ENCODE data around the gene KRTAP5-5.
"Not testable (repeated sequence)": the region's sequence is repeated elsewhere in the genome, so short reads cannot be mapped to it uniquely, and the experiment has no call there.

Gene KRTAP5-5

DNA sequence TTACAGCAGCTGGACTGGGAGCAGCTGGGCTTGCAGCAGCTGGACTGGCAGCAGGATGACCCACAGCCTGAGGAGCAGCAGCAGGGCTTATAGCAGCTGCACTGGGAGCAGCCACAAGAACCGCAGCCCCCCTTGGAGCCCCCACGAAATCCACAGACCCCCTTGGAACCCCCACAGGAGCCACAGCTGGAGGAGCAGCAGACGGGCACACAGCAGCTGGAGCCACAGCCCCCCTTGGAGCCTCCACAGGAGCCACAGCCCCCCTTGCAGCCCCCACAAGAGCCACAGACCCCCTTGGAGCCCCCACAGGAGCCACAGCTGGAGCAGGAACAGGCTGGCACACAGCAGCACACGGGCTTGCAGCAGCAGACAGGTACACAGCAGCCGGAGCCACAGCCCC lies 21.7 kb upstream of the KRTAP5-5 start:
- DNase-seq: not testable (repeated sequence)

DNA sequence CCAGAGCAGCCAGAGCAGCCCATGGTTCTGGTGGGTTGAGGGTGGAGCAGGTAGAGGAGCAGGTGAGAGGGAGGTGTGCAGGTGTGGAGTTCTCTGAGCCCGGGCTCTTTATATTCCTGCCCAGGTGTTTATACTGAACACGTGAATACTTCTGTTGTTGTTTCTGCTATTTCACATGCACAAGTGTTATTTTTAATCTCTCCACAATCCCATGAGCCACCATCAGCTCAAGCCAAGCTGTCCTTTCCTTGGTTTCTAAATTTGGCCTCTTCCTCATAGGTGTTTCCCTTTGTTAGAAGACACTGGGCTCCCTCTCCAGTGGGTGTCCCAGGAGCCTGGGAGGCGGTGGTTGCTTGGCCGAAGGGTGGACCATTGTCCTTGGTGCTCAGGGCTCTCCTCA lies 21.2 kb upstream of the KRTAP5-5 start, which contains the start of gene KRTAP5-3:
Gene KRTAP5-3, minus strand, starts transcription at position 101 of the 400 bp plus-strand sequence. Its CDS starts 78 bp downstream, at position 23.
- no peak for DNase-seq

DNA sequence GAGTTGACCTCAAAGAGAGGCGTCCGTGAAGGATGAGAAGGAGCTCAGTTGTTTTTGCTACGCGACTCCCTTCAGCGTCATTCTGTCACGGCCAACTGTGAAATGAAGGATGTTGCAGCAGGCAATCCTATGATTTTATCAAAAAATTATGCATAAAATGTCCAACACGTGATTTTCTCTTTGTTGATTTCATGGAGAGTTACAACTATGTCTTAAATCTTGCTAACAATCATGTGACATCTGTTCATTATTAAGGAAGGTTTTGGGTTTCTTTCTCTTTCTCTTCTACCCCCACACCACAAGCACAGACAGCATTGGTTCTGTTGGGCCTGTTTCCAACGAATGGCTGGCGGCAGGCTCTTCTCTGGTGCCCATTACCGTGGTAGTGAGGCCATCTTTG lies 11.3 kb upstream of the KRTAP5-5 start:
- DNase-seq: no peak

DNA sequence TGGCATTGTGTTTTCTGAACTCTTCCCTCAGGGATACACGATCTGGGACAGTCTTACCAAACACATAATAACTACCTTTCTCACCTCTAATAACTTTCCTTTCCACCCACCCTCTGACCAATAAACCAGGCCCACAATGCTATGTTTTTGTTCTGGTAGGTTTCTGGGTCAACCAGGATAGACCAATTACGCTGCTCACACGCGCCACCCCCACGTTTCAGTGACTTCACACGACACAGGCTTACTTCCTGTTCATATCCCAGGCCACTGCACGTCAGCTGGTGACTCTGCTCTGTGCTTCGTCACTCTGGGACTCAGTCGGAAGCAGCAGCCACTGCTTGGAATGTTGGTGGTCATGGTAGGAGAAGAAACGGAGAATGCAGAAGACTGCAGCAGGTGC lies 10.1 kb upstream of the KRTAP5-5 start:
- no peak for DNase-seq

DNA sequence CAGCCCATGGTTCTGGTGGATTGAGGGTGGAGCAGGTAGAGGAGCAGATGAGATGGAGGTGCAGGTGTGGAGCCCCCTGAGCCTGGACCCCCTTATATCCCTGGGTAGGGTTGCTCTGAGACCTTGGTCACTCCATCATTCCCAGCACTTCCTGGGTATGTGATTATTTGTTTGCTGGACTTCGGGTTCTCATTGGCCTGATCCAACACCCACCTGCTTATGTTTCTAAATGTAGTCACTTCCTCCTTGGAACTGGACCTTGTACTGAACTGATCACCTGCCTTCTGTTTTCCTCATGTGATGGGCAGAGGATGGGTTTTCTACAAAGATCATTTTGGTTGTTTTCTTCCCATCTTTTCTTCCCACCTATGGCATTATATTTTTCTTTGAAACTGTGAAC lies 7.5 kb upstream of the KRTAP5-5 start, which contains the start of gene KRTAP5-4:
Gene KRTAP5-4, minus strand, starts transcription at position 53 of the 400 bp plus-strand sequence. Its CDS starts 45 bp downstream, at position 8.
- no peak for DNase-seq

DNA sequence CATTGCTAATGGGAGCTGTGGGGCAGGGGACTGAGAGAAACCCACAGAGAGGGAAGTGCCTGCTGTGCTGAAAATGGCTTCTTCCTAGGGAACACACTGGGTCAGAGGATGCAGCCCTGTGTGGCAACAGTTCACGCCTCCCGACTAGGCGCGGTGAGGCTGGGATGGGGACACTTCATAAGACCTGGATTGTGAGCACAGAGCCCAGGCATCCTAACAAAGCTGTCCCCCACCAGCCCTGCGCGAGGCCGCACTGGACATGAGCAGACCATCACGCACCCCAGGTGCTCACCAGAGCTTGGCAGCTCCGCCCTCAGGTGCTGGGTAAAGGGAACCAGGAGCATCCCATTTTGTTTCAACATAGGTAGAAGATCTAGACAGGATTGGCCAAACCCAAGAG lies 5.9 kb upstream of the KRTAP5-5 start:
- DNase-seq: no peak

DNA sequence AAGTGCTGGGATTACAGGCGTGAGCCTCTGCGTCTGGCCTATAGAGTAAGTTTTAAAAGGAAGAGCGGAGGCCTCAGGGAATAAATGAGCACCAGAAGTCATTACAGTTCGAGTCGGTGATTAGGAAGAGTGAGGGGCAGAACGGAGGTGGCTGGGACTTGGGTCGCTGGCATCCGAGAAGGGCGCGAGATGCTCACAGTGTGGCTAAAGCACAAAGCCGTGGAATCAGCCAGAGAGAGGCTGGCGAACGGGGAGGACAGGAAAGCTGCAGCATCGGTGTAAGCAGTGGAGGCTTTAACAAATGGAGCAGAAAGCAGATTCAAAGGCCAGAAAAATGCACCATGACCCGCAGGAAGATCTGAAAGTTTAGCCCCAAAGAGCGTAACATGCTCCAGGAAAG lies 5.0 kb upstream of the KRTAP5-5 start:
- DNase-seq: no peak

DNA sequence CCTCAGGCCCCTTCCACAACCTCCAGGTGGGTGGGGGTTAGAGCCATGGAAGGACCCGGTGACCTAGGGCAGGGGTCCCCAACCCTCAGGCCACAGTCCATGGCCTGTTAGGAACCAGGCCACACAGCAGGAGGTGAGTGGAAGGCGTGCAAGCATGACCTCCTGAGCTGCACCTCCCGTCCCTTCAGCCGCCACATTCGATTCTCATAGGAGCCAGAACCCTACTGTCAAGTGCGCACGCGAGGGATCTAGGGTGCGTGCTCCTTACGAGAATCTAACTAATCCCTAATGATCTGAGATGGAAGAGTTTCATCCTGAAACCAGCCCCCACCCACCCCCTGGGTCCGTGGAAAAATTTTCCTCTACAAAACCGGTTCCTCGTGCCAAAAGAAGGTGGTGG lies 4.0 kb upstream of the KRTAP5-5 start:
- no peak for DNase-seq

DNA sequence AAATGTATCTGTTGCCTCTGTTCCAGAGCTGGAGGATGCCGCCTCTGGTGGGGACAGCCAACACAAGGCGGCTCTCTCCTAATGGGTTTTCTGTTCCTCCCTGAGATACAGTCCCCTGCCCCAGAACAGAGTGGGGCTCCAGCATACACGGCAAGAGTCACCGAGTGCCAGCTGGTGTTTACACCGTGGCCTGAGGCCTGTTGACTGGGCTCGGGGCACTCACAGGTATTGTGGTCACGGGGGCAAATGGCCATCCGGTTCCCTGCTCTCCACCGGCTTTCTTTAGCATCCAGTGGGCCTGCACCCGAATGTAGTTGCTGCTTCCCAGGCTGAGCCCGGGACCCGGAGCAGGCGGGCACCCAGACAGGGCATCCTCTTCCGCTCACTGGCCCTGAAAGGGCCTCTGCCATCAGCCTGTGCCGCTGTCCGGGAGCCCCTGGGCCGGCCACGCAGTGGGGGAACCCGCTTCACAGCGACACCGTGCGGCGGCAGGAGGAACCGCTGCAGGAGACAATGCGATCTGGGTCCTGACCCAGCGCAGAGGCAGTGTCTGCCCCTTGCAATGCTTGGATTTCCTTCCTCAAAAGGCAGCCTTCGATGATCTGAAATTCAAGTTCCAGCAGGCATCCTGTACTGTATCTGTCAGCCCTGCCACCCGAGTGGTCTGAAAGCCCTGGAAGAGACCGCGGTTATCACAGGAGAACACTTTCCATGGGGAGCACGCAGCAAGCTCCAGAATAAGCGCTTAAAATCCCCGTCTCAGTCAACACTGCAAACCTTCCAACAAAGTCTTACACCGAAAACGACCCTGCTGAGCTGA lies 859 bp upstream of the KRTAP5-5 start:
- no peak for DNase-seq

DNA sequence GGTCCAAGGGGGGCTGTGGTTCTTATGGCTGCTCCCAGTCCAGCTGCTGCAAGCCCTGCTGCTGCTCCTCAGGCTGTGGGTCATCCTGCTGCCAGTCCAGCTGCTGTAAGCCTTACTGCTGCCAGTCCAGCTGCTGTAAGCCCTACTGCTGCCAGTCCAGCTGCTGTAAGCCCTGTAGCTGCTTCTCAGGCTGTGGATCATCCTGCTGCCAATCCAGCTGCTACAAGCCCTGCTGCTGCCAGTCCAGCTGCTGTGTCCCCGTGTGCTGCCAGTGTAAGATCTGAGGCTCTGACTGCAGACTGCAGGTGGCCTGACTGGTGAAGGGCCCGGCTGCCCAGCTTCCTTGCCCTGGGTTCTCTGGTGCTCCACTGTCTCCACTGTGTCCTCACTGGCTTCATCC lies 696 bp downstream of the KRTAP5-5 start:
- no peak for DNase-seq

DNA sequence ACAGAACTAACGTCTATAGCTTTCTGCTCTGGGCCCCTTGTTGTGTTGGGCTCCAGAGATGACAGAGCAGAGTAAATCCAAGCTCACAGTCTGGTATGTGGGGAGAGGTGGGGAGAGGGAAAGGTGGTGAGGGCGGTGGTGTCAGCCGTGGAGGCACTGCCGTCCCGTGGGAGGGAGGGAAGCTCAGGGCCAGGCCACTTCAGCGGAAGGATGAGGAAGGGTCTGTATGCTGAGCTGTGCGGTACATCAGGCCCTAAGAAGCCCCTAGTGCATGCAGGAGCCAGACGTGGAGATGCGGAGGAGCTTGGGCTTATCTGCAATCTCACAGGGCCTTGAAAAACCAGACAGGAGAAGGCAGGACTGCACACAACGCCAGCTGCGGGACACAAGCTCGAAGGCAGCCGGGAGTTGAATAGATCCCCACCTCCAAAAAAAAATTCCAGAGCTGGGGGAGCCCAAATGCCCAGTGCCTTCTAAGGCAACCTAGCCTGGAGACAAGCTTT lies 1.5 kb downstream of the KRTAP5-5 start:
- no peak for DNase-seq

DNA sequence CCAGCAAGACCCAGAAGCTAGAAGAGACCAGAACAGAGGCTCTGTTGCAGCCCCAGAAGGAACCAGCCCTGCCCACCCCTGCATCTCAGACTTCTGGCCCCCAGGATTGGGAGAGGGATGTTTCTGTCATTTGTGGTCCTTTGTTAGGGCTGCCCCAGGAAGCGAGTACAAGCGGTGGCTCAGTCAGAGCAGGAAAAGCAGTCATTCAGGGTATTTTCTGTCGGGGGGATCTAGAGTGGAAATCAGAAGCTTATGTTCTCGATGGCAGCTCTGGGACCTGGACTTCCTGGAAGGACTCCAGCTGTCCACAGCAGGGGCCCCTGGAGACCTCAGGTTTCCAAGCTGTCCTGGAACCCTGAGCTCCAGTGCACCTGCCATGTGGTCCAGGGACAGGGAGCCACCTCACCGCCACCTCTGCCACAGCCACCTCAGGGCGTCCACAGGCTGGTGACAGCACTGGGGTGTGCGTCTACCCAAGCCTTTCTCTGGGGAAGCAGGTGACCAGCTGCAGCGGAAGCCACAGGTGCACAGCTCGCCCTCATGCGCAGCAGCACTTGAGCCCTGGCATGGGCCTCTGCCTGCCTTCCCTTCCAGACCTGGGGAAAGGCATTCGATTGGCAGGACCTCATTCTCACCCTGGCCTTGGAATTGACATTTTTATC lies 2.6 kb downstream of the KRTAP5-5 start:
- no peak for DNase-seq

DNA sequence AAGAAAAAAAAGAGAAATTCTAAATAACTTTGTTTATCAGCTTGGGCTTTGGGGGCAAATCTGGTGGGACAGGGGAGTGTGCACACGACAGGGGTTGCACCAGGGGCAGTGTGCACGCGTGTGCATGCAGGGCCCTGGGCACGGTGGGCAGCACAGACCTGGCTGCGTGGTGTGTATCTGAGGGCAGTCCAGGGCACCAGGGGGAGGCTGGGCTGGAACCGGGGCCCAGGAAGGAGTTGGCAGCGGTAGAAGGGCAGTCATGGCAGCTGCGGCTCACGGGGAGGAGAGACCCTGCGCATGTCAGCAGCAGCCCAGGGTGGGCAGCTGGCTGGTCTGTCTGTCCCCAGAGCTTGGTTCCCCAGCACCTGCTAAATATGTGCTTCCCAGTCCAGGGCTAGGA lies 4.3 kb downstream of the KRTAP5-5 start:
- no peak for DNase-seq

DNA sequence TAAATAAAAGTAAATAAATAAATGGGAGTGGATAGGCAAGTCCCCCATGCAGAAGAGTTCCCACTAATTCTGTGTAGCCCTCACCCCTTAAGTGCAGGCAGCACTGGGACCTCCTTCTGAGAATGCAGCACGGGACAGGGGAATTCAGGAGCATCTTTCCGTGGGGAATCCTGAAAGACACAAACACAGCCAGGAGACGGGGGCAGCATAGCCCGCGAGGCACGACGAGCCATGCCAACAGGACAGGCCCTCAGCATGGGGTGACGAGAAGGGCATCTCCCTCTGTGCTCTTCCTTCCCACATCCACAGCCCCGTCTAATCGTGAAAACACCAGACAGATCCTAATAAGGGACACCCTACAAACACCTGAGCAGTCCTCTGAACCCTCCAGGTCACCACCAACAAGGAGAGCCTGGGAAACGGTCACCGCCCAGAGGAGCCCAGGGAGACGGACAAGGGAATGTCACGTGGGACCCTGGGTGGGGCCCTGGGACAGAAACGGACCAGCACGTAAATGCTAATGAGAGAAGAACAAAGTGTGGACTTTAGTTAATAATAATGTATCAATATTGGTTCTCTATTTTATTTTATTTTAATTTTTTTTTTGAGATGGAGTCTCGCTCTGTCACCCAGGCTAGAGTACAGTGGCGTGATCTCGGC lies 6.8 kb downstream of the KRTAP5-5 start:
- no peak for DNase-seq

DNA sequence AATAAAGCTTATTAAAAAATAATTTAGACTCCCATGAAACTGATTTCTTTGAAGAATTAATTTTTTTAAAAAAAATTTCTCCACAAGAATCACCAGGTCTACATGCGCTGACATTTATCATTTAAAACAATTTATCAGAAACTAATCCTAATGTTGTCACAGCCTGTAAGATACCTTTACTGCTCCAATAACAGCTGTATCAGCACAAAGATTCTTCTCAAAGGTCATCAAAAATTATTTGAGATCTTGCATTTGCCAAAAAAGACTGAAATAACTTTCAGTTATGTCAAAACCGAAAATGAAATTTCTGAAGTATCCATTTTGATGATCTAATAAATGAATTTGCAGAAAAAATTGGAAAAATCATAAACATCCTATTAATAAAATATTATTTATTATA lies 8.1 kb downstream of the KRTAP5-5 start:
- DNase-seq: no peak

DNA sequence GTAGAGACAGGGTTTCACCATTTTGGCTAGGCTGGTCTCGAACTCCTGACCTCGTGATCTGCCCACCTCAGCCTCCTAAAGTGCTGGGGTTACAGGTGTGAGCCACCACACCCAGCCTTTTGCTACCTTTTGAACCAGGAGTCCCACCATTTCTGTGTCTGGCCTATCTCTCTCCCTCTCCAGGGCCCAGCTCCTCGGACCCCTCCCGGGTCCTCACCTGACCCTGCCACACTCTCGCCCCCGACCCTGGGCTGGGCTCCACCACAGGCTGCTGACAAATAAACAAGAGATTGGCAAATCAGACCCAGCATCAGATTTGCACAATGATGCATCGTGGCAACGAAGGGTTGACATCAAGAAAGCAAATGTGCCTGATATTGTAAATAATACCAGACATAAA lies 8.8 kb downstream of the KRTAP5-5 start:
- DNase-seq: no peak

DNA sequence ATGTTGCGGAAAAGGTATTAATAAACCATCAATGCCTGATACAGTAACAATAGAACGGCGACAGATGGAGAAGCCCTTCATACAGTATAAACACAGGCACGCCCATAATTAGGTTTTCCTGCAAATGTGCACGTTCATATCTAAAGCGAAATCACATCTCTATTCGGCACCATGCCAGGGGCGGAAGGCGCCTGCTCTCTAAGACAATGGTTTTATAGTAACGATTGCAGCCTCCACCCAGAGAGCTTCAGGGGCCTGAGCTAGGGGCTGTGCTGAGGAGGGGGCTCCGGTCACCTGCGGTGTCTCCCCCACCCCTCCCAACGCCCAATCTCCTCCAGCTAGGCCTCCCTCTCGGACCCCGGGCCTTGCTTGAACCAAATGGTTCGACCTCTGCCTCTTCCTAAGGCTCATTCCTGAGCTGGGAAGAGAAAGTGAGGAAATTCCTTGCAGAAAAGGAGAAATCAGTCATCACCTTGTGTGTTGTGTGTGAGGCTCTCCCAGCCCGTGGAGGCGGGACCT lies 9.6 kb downstream of the KRTAP5-5 start:
- peak; percentile 73 for DNase-seq

DNA sequence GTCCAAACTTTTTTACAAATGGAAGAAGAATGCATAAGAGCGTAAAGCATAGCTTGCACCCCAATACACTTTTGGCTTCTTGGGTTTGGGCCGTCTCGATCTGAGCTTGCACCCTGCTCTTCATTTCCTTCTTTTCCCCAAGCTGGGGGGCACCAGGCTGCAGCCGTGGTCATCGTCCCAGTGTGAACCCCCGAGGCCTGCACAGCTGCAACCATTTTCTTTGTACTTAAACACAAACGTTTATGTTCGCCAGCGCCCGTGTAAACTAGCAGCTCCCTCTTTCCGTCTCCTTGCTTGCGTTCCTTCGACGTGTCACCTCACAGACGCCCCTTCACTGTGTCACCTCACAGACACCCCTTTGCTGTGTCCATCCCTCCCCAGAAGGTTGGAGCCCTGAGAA lies 10.1 kb downstream of the KRTAP5-5 start:
- DNase-seq: no peak

DNA sequence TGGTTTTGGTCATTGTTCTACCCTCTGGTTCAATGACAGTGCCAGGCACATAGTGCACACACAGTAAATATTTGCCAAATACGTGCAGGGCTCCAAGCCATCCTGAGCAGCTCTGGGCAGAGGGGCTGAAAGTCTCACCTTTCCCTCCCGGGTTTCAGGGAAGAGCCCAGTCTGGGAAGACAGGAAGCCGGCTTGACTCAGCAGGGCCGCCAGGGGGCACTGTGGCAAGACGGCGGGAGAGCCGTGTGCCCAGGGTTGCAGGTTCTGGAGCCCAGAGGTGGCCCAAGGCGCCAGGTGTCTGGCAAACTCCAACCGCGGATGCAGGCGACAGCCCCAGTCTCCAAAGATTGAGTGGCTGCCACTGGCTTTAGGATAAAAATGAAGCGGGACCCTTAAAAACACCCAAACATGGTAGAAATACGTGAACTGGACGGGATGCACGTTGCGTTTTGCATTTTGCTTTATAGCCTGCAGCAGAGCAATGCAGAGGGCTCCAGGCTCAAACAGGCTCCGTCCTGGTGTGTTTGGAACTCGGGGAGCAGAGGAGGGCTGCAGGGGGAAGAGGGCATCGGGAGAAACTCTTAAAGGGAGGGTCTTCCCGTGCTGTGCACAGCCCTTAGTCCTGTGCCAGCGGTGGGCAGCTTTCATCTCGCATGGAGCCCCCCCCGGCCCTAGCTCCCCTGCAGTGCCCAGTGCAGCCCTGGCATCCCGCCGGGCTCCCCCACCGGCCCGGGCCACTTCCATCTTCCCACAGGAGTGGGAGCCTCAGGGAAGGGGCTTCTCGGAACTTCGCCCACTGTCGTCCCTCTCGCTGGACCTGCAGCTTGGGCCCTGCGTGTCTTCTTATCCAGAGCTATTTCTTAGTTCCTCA lies 10.7 kb downstream of the KRTAP5-5 start:
- DNase-seq: no peak

DNA sequence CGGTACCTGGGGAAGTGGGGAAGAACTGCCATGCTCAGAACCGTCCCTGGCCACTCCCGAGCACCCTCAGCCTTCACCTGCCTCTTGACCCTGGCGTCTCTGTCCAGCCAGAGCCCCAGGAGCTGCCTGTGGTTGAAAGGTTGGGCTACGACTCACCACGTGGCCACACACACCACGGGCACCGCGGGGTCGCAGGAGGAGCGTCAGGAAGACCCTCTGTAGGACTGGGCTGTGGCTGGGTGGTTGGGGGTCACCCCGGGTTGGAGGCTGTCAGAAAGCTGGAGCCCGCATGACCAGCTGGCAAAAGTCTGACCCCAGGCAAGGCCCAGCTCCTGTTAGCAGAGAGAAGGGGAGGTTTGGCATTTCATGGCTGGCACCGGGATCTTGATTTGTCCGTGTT lies 11.5 kb downstream of the KRTAP5-5 start:
- no peak for DNase-seq

DNA sequence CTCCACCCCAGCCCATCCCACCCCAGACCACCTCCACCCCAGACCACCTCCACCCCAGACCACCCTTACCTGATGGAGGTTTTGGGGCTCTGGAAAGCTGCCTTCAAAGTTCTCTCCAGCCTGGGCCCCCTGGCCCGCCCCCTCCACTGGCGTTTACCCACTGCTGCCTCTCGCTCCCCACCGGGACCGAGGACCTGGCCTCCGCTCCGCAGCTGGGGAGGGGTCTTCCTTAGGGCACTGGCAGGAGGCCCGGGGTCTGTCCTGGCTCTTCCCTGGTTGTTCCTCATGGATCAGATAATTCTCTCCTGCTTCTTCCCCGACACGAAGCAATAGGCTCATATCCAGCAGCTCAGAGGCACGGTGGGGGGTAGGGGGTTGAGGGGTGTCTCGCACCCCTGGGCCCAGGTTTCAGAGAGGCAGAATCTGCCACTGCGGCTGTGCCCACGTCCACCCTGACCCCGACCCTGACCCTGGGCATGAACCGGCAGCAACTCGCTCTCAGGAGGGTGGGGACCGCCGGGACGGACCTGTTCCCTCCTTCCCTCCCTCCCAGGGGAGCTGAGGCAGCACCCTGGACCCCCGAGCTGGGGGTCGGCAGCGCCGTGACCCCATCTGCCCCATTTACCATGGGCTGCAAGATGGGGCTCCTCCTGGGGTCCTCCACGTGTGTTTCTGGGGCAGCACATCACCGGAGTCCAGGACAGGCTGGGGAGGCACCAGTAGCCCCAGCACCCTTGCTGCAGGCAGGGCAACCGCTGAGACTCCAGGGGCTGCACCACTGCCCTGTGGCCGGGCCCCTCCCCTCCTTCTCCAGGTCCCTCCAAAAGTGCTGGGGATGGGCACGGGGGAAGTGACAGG lies 12.9 kb downstream of the KRTAP5-5 start:
- DNase-seq: no peak

Measured in NCI-H2171 (cell line).